ENCODE measurements around the gene COPZ1.
"Not testable (repeated sequence)": the region's sequence is repeated elsewhere in the genome, so short reads cannot be mapped to it uniquely, and the experiment has no call there.

The COPZ1 gene

GRCh38 chr12:54324617-54325441 lies at the start of gene COPZ1:
COPZ1 (plus strand) TSS chr12:54325131; CDS start chr12:54325164, 33 bp downstream.
- DNase-seq (ENCODE audit: low read depth), result peak; percentile 100

GRCh38 chr12:54276368-54276767 lies 48.6 kb upstream of the COPZ1 start:
- no peak for DNase-seq (ENCODE audit: low read depth)

GRCh38 chr12:54277823-54278276 lies 47.1 kb upstream of the COPZ1 start:
- peak; percentile 50 for DNase-seq (ENCODE audit: low read depth)

- DNase-seq (ENCODE audit: low read depth), result no peak
Observed at GRCh38 chr12:54279227-54279631, 45.7 kb upstream of the COPZ1 start.

- peak; percentile 100 for DNase-seq (ENCODE audit: low read depth)
Observed at GRCh38 chr12:54279632-54280467, 45.1 kb upstream of the COPZ1 start, which contains the start of gene CBX5. CBX5 (minus strand) TSS chr12:54280122; CDS start chr12:54257650, 22,472 bp downstream.

GRCh38 chr12:54280468-54281260 lies 44.3 kb upstream of the COPZ1 start, which contains the start of gene HNRNPA1:
HNRNPA1 (plus strand) TSS chr12:54280726; CDS start chr12:54280808, 82 bp downstream.
- peak; percentile 100 for DNase-seq (ENCODE audit: low read depth)

GRCh38 chr12:54281261-54281638 lies 43.7 kb upstream of the COPZ1 start:
- DNase-seq (ENCODE audit: low read depth), result peak; percentile 53

GRCh38 chr12:54281694-54282093 lies 43.2 kb upstream of the COPZ1 start:
- DNase-seq (ENCODE audit: low read depth), result not testable (repeated sequence)

GRCh38 chr12:54282949-54283593 lies 41.9 kb upstream of the COPZ1 start:
- peak; percentile 39 for DNase-seq (ENCODE audit: low read depth)

- not testable (repeated sequence) for DNase-seq (ENCODE audit: low read depth)
Observed at GRCh38 chr12:54284070-54284780, 40.7 kb upstream of the COPZ1 start.

- DNase-seq (ENCODE audit: low read depth), result peak; percentile 52
Observed at GRCh38 chr12:54285150-54286041, 39.5 kb upstream of the COPZ1 start.

GRCh38 chr12:54286042-54287030 lies 38.6 kb upstream of the COPZ1 start:
- DNase-seq (ENCODE audit: low read depth), result peak; percentile 36

- peak; percentile 45 for DNase-seq (ENCODE audit: low read depth)
Observed at GRCh38 chr12:54287261-54288157, 37.4 kb upstream of the COPZ1 start.

GRCh38 chr12:54292083-54292930 lies 32.6 kb upstream of the COPZ1 start:
- DNase-seq (ENCODE audit: low read depth), result no peak

GRCh38 chr12:54292931-54293241 lies 32.0 kb upstream of the COPZ1 start:
- no peak for DNase-seq (ENCODE audit: low read depth)

- peak; percentile 47 for DNase-seq (ENCODE audit: low read depth)
Observed at GRCh38 chr12:54294152-54294952, 30.6 kb upstream of the COPZ1 start.
